ENCODE results near the gene FAM234B. TPM values are rescaled to one million over a fixed set of nuclear protein-coding genes. Genes with fewer than 3 reads are reported as not detected.

Gene FAM234B
- total and polyA plus RNA-seq, 2 donors (not counting 1 experiment from before 2014, with no cell fraction given): 2.6 to 8.2 TPM

- Histone ChIP-seq H3K4me1 (ENCODE audit: control insufficient read depth in 2 of 2, insufficient read depth in 2 of 2, low read length in 2 of 2) (peaks cover 15 to 24% of the 10 kb centered on the region in 2 donors), H3K9ac (ENCODE audit: low read length) (no peak overlapping the region), H2AFZ (ENCODE audit: insufficient read depth, low read depth, low read length, poor library complexity, severe bottlenecking) (no peak overlapping the region), H3K27me3 (replicated peaks in 1 of 4; ENCODE audit: control extremely low read depth in 1 of 4, control insufficient read depth in 3 of 4, insufficient read depth in 4 of 4, low read length in 3 of 4) (no peaks in the 10 kb centered on the region), H4K20me1 (ENCODE audit: control insufficient read depth, insufficient read depth, low read length, poor library complexity, severe bottlenecking) (no peaks in the 10 kb centered on the region), H3K79me2 (ENCODE audit: control insufficient read depth, insufficient read depth, low read length) (no peaks in the 10 kb centered on the region), H3K27ac (ENCODE audit: low read length in 2 of 2) (no peak overlapping the region), H3K36me3 (replicated peaks in 1 of 2; ENCODE audit: control extremely low read depth in 1 of 2, control insufficient read depth in 1 of 2, extremely low read depth in 1 of 2, insufficient read depth in 2 of 2, low read length in 1 of 2) (no peaks in the 10 kb centered on the region), H3K9me3 (ENCODE audit: control extremely low read depth in 1 of 3, control insufficient read depth in 2 of 3, insufficient read depth in 1 of 3, low read length in 2 of 3) (no peaks in the 10 kb centered on the region), H3K4me3 (ENCODE audit: control extremely low read depth in 1 of 5, extremely low read depth in 1 of 5, insufficient read depth in 1 of 5, low read depth in 2 of 5, low read length in 4 of 5) (no peak overlapping the region), H3K4me2 (replicated peaks; ENCODE audit: low read depth, low read length, poor library complexity, severe bottlenecking) (no peak overlapping the region)
- ATAC-seq (ENCODE audit: low read depth): no peak
- H3K4me3 Mint-ChIP-seq: no peak overlapping the region
- intact Hi-C loops (cut with micrococcal nuclease): no loop called here
- DNase-seq: no peak
- POLR2A ChIA-PET: no interaction called here
- H3K27ac Mint-ChIP-seq: no peak overlapping the region
- CTCF ChIA-PET: interaction anchor here (8.7 kb wide), 1 partner anchor 105 kb away, joined by 108 read pairs; no protein-coding TSS in a partner anchor
- peaks cover 7% of the 10 kb centered on the region for H3K27me3 Mint-ChIP-seq
- H3K4me1 Mint-ChIP-seq: peaks cover 26% of the 10 kb centered on the region
- no CpG with 5 or more reads among the region's 1 CpG for WGBS (ENCODE audit: insufficient coverage)
- H3K9me3 Mint-ChIP-seq (ENCODE audit: insufficient read depth): no peaks in the 10 kb centered on the region
- TF ChIP-seq EZH2 (IDR thresholded peaks at IDR 0.05; ENCODE audit: borderline replicate concordance, insufficient read depth, low read depth, low read length, poor library complexity, severe bottlenecking) (no peak), CTCF (IDR thresholded peaks at IDR 0.05) (no peak)
Measured at GRCh38 chr12:13105781-13106180, 61.6 kb downstream of the FAM234B start.

GRCh38 chr12:13106666-13107065 is 62.5 kb downstream of the FAM234B start:
- Histone ChIP-seq H3K27ac (ENCODE audit: low read length in 2 of 2) (no peak overlapping the region), H3K9me3 (ENCODE audit: control extremely low read depth in 1 of 3, control insufficient read depth in 2 of 3, insufficient read depth in 1 of 3, low read length in 2 of 3) (no peaks in the 10 kb centered on the region), H2AFZ (ENCODE audit: insufficient read depth, low read depth, low read length, poor library complexity, severe bottlenecking) (no peak overlapping the region), H3K9ac (ENCODE audit: low read length) (no peak overlapping the region), H3K4me2 (replicated peaks; ENCODE audit: low read depth, low read length, poor library complexity, severe bottlenecking) (no peak overlapping the region), H3K36me3 (replicated peaks in 1 of 2; ENCODE audit: control extremely low read depth in 1 of 2, control insufficient read depth in 1 of 2, extremely low read depth in 1 of 2, insufficient read depth in 2 of 2, low read length in 1 of 2) (no peaks in the 10 kb centered on the region), H4K20me1 (ENCODE audit: control insufficient read depth, insufficient read depth, low read length, poor library complexity, severe bottlenecking) (no peaks in the 10 kb centered on the region), H3K79me2 (ENCODE audit: control insufficient read depth, insufficient read depth, low read length) (no peaks in the 10 kb centered on the region), H3K4me1 (ENCODE audit: control insufficient read depth in 2 of 2, insufficient read depth in 2 of 2, low read length in 2 of 2) (peaks cover 13 to 20% of the 10 kb centered on the region in 2 donors), H3K4me3 (ENCODE audit: control extremely low read depth in 1 of 5, extremely low read depth in 1 of 5, insufficient read depth in 1 of 5, low read depth in 2 of 5, low read length in 4 of 5) (no peak overlapping the region), H3K27me3 (replicated peaks in 1 of 4; ENCODE audit: control extremely low read depth in 1 of 4, control insufficient read depth in 3 of 4, insufficient read depth in 4 of 4, low read length in 3 of 4) (no peaks in the 10 kb centered on the region)
- Mint-ChIP-seq H3K9me3 (ENCODE audit: insufficient read depth) (no peaks in the 10 kb centered on the region), H3K4me3 (no peak overlapping the region), H3K27ac (no peak overlapping the region), H3K27me3 (peaks cover 9% of the 10 kb centered on the region), H3K4me1 (peaks cover 21% of the 10 kb centered on the region)
- DNase-seq (no peak), ATAC-seq (ENCODE audit: low read depth) (no peak)
- TF ChIP-seq CTCF (IDR thresholded peaks at IDR 0.05) (no peak), EZH2 (IDR thresholded peaks at IDR 0.05; ENCODE audit: borderline replicate concordance, insufficient read depth, low read depth, low read length, poor library complexity, severe bottlenecking) (no peak)
- ChIA-PET CTCF (no interaction called here), POLR2A (no interaction called here)
- WGBS (ENCODE audit: insufficient coverage): no CpG with 5 or more reads among the region's 1 CpG
- intact Hi-C loops (cut with micrococcal nuclease): no loop called here
